NCI-H460 (cell line): Measurements from ENCODE around the gene KRT79. TPM values are rescaled to one million over a fixed set of nuclear protein-coding genes. Genes with fewer than 3 reads are reported as not detected.

Source experiments
- DNase-seq: peaks from one replicate; pipeline ENCODE4 v3.0.0-alpha.2; 2016; ENCODE audit warnings: low read depth; ENCODE audit errors: extremely low read depth
- total RNA-seq: library from RNA; depleted of rRNA; stranded (reverse); fragments of >200 nt; shearing (Covaris generic); gene quantifications from 2 replicates; pipeline ENCODE4 v1.2.3, GENCODE V29; 2014

The KRT79 gene
- total RNA-seq, 1 experiment from 2014 or later: not detected

- no peak for DNase-seq
Observed at GRCh38 chr12:52836042-52836466, 1.9 kb upstream of the KRT79 start.

GRCh38 chr12:52835271-52836041, 1.3 kb upstream of the KRT79 start:
- DNase-seq: no peak

GRCh38 chr12:52834727-52835001, 553 bp upstream of the KRT79 start:
- no peak for DNase-seq

GRCh38 chr12:52832985-52833905, 866 bp downstream of the KRT79 start:
- no peak for DNase-seq

- no peak for DNase-seq
Observed at GRCh38 chr12:52832451-52832850, 1.7 kb downstream of the KRT79 start.

GRCh38 chr12:52831251-52831650, 2.9 kb downstream of the KRT79 start:
- DNase-seq: no peak

GRCh38 chr12:52829986-52830770, 3.9 kb downstream of the KRT79 start:
- DNase-seq: no peak

GRCh38 chr12:52828591-52829021, 5.5 kb downstream of the KRT79 start:
- no peak for DNase-seq

- no peak for DNase-seq
Observed at GRCh38 chr12:52828156-52828555, 6.0 kb downstream of the KRT79 start.

- DNase-seq: no peak
Observed at GRCh38 chr12:52827499-52828090, 6.5 kb downstream of the KRT79 start.

- DNase-seq: no peak
Observed at GRCh38 chr12:52826611-52827498, 7.3 kb downstream of the KRT79 start.

GRCh38 chr12:52825961-52826360, 8.2 kb downstream of the KRT79 start:
- DNase-seq: no peak

- DNase-seq: no peak
Observed at GRCh38 chr12:52824741-52825410, 9.2 kb downstream of the KRT79 start.

- no peak for DNase-seq
Observed at GRCh38 chr12:52823761-52824450, 10.2 kb downstream of the KRT79 start.

- DNase-seq: no peak
Observed at GRCh38 chr12:52822771-52823510, 11.2 kb downstream of the KRT79 start.

- DNase-seq: no peak
Observed at GRCh38 chr12:52821826-52822660, 12.1 kb downstream of the KRT79 start.
